GM13976 (cell line): Measurements from ENCODE around the gene RGS14.

ENCODE experiments used
- DNase-seq: peaks from one replicate; pipeline ENCODE4 v3.0.0; 2012; ENCODE audit warnings: low spot score
- CTCF ChIP-seq: IDR thresholded peaks from 2 replicates; pipeline ENCODE4 v1.5.1; 2012; ENCODE audit warnings: borderline replicate concordance, mild to moderate bottlenecking; ENCODE audit not compliant: insufficient read depth; ENCODE audit errors: extremely low read depth, missing control alignments, control extremely low read depth
- in situ Hi-C: fragments of 300-500 bp; cut with MboI; formaldehyde crosslinking; loops from one replicate; pipeline ENCODE4 v1.12.0; 2022; ENCODE audit warnings: low sequenced_read_pairs, mixed read lengths, inconsistent platforms; ENCODE audit not compliant: unreplicated experiment

Gene RGS14

GRCh38 chr5:177357459-177358351 lies at the start of gene RGS14:
Gene RGS14, plus strand, starts transcription at chr5:177357924. Its CDS starts 101 bp downstream, at chr5:177358025.
- in situ Hi-C loops, result no loop called here
- no peak for TF ChIP-seq CTCF
- peak; percentile 93 for DNase-seq

- DNase-seq, result no peak
- in situ Hi-C loops, result no loop called here
Measured at GRCh38 chr5:177308740-177309139, 49.0 kb upstream of the RGS14 start.

GRCh38 chr5:177309351-177310191 lies 48.2 kb upstream of the RGS14 start:
- in situ Hi-C loops, result no loop called here
- peak; percentile 74 for DNase-seq
- TF ChIP-seq CTCF, result peak; percentile 90

More at GRCh38 chr5:177308740-177309139, 49.0 kb upstream of the RGS14 start:
- TF ChIP-seq CTCF, result no peak

GRCh38 chr5:177310332-177310731 lies 47.4 kb upstream of the RGS14 start:
- no peak for TF ChIP-seq CTCF
- DNase-seq, result no peak
- in situ Hi-C loops, result no loop called here

- TF ChIP-seq CTCF, result no peak
- in situ Hi-C loops, result no loop called here
- no peak for DNase-seq
Measured at GRCh38 chr5:177310757-177311391, 46.9 kb upstream of the RGS14 start.

- in situ Hi-C loops, result no loop called here
- TF ChIP-seq CTCF, result no peak
- DNase-seq, result no peak
Measured at GRCh38 chr5:177311392-177311722, 46.4 kb upstream of the RGS14 start.
